Heart right ventricle (tissue), 16 donors: ENCODE data around the gene RIMBP2. TPM values are rescaled to one million over a fixed set of nuclear protein-coding genes. Genes with fewer than 3 reads are reported as not detected.

Experiments used
- ATAC-seq, 8 donors: fragments of 200-7000 bp; cut with Tn5 transposase; one replicate each; pipeline ENCODE4 v1.9.1; 2020; ENCODE audit warnings: mild to moderate bottlenecking in 8 of 8, moderate library complexity in 8 of 8, moderate number of reproducible peaks in 1 of 8
- DNase-seq, 2 donors: peaks; one replicate each; pipeline ENCODE4 v3.0.0-alpha.2; 2020
- H3K27ac ChIP-seq, 10 donors: fragments of 200-600 bp; sonication (generic) in 2 of 10; one replicate each; pipeline versions ENCODE4 v1.5.0 to v1.8.0; 2020 to 2022; ENCODE audit warnings: mild to moderate bottlenecking in 3 of 10
- H3K27me3 ChIP-seq, 7 donors: fragments of 200-600 bp; one replicate each; pipeline ENCODE4 v1.8.0; 2021 to 2022; ENCODE audit warnings: mild to moderate bottlenecking in 2 of 7
- H3K36me3 ChIP-seq, 9 donors: fragments of 200-600 bp; sonication (generic) in 1 of 9; one replicate each; pipeline versions ENCODE4 v1.5.0 to v1.8.0; 2020 to 2022; ENCODE audit warnings: mild to moderate bottlenecking in 2 of 9
- H3K4me1 ChIP-seq, 9 donors: fragments of 200-600 bp; sonication (generic) in 1 of 9; one replicate each; pipeline versions ENCODE4 v1.5.0 to v1.8.0; 2020 to 2022; ENCODE audit warnings: mild to moderate bottlenecking in 4 of 9
- H3K4me3 ChIP-seq, 10 donors: fragments of 200-600 bp; sonication (generic) in 2 of 10; one replicate each; pipeline versions ENCODE4 v1.5.0 to v1.8.0; 2020 to 2022; ENCODE audit warnings: mild to moderate bottlenecking in 7 of 10, moderate library complexity in 2 of 10
- H3K9me3 ChIP-seq, 11 donors: fragments of 200-600 bp in 10 of 11; sonication (generic) in 2 of 11; one replicate each; pipeline versions ENCODE4 v1.5.0 to v1.8.0; 2013 to 2022; ENCODE audit warnings: mild to moderate bottlenecking in 2 of 11, control low read depth in 1 of 11, moderate library complexity in 1 of 11
- WGBS, 2 donors: extraction: QIAGEN DNeasy Blood & Tissue Kit; methylation state at CpG; one replicate each; pipeline ENCODE4 v1.1.7; 2013; ENCODE audit warnings: inconsistent platforms in 1 of 2; 5-methylcytosine and 5-hydroxymethylcytosine counted together
- intact Hi-C, 10 donors: fragments of 100-400 bp; cut with DNase I; formaldehyde crosslinking; loops; one replicate each; pipeline versions ENCODE4 v1.11.1 to v1.14.2; 2022
- polyA plus RNA-seq, 2 donors: library from polyadenylated mRNA; stranded (reverse); fragments of 200-250 nt; gene quantifications; one replicate each; pipeline ENCODE4 v1.2.3, GENCODE V29; 2013
- total RNA-seq, 10 donors: library from RNA; stranded (reverse); fragmentation: NEBNext Ultra II Directional in 3 of 10; extraction: Animal tissue kit (Norgen Biotek cat#: 25700) in 3 of 10; gene quantifications; one replicate each; pipeline versions ENCODE4 v1.2.1 to v1.2.4, GENCODE V29; 2021 to 2023
- TF ChIP-seq, protein P1 (sequence below), 9 donors: fragments of 200-600 bp; sonication (generic) in 2 of 9; IDR thresholded peaks; one replicate each; pipeline versions ENCODE4 v1.5.0 to v1.8.0; 2021 to 2022; ENCODE audit warnings: antibody characterized with exemption in 9 of 9, mild to moderate bottlenecking in 5 of 9, moderate library complexity in 1 of 9
- donor health status: Arrhythmogenic right ventricular cardiomyopathy.
- donor health status: ischemic (EF 13 %, LVEDD 7.1; RV severe dilation, severe dysfunction).
- donor health status: healthy with polysubstance abuse.
- donor health status: DM: no; HTN: yes; CAD: no.
- donor health status: DM: no; HTN: no; CAD: no.
- donor health status: ischemic (EF 25% LVEDD 6.9; RV normal size, moderate dysfunction).
- donor health status: ischemic (EF 25% LVEDD 5.7; RV mildly dilated, moderate dysfunction).
- donor health status: healthy.
- donor health status: DM: yes; HTN: yes; CAD: no.
- donor health status: Ischemic cardiomyopathy.
- donor health status: ischemic (EF 35%, LVEDD 5.7; RV mildly dilated, moderate dysfunction).
- donor health status: nonischemic (EF 11% LVEDD 7.7; RV severe dilation, severe dysfunction).
- donor health status: DM: yes; HTN: yes; CAD: no.
- donor health status: PGD.
- donor health status: ischemic (EF 29% LVEDD 5.4; RV normal size, mild dysfunction).
- donor health status: nonischemic (EF 23%, LVEDD 6.1; RV moderate dilation, normal function).

RIMBP2 gene
- total and polyA plus RNA-seq, 12 donors = 0.01 to 0.17 (median 0.05) TPM; not detected in 9

DNA sequence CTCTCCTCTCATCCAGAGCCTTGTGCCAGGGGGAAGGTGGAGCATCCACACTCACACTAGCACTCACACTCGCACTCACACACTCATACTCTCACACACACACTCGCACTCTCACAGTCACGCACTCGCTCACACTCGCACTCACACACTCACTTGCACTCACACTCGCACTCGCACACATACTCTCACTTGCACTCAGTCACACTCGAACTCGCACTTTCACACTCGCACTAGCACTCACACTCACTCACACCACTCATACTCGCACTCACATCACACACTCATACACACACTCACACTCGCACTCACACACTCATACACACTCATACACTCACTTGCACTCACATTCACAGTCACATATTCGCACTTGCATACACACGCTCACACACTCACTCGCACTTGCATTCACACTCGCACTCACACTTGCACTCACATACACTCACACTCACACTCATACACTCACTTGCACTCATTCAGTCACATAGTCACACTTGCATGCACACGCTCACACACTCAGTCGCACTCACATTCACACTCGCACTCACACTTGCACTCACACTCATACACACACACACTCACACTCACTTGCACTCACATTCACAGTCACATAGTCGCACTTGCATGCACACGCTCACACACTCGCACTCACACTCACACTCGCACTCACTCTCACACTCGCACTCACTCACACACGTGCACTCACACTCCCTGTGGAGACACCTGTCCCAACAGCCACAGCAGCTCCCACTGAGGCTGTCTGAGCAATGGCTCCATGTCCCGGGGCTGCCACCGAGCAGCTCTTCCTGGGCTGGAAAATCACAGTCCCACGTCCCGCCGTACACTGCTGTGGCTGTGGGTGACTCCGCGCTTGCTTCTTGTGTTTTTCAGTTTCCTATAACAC is 12.3 kb upstream of the RIMBP2 start:
- no peak overlapping the region for H3K27ac ChIP-seq
- H3K4me1 ChIP-seq = no peaks in the 10 kb centered on the region
- 90 to 92% methylated on average over 32 of the region's 32 CpGs for WGBS, 2 donors
- TF ChIP-seq, protein P1, sequence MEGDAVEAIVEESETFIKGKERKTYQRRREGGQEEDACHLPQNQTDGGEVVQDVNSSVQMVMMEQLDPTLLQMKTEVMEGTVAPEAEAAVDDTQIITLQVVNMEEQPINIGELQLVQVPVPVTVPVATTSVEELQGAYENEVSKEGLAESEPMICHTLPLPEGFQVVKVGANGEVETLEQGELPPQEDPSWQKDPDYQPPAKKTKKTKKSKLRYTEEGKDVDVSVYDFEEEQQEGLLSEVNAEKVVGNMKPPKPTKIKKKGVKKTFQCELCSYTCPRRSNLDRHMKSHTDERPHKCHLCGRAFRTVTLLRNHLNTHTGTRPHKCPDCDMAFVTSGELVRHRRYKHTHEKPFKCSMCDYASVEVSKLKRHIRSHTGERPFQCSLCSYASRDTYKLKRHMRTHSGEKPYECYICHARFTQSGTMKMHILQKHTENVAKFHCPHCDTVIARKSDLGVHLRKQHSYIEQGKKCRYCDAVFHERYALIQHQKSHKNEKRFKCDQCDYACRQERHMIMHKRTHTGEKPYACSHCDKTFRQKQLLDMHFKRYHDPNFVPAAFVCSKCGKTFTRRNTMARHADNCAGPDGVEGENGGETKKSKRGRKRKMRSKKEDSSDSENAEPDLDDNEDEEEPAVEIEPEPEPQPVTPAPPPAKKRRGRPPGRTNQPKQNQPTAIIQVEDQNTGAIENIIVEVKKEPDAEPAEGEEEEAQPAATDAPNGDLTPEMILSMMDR (IDR thresholded peaks at IDR 0.05) = no peak
- no peak overlapping the region for H3K4me3 ChIP-seq
- H3K9me3 ChIP-seq = peaks cover 0 to 42% (median 7%) of the 10 kb centered on the region in 11 donors
- ATAC-seq (no peak), DNase-seq (no peak)
- H3K27me3 ChIP-seq = peaks cover 0 to 33% (median 19%) of the 10 kb centered on the region in 7 donors
- intact Hi-C loops = no loop called here
- H3K36me3 ChIP-seq = no peaks in the 10 kb centered on the region

DNA sequence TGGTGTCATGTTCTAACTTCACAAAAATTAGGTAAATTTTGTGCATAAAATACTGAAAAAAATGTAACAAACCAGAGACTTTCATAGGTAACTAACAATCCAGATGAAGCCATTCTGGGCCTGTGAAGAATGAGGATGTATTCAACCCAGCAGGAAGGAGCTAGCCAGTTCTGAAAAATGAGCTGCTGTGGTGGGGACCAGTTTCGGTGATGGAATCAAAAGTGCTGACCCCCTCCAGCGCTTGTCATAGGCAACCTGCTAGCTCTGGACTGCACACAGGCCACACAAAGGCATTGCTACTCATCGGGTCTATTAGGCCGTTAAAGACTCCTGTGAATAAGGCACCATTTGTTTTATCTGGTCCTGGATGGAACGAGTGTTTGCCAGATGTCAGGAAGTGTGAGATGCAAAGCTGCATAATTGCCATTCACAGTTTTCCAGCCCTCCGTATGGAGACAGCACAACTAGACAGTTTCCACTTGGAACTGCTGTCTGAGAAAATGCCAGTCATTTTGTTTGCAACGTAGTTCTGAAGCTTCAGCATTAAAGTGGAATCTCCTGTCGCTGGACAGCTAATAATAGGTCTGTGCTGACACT is 3.3 kb upstream of the RIMBP2 start:
- TF ChIP-seq, protein P1 (IDR thresholded peaks at IDR 0.05) = no peak
- no peak for DNase-seq
- Histone ChIP-seq H3K27me3 (peaks cover 8 to 52% (median 45%) of the 10 kb centered on the region in 7 donors), H3K4me3 (no peak overlapping the region), H3K9me3 (peaks cover 0 to 36% (median 9%) of the 10 kb centered on the region in 11 donors), H3K36me3 (no peaks in the 10 kb centered on the region), H3K4me1 (peaks cover 0 to 22% (median 10%) of the 10 kb centered on the region in 9 donors), H3K27ac (no peak overlapping the region)
- ATAC-seq = no peak
- 20 to 26% methylated on average over 8 of the region's 8 CpGs for WGBS, 2 donors
- intact Hi-C loops = no loop called here

DNA sequence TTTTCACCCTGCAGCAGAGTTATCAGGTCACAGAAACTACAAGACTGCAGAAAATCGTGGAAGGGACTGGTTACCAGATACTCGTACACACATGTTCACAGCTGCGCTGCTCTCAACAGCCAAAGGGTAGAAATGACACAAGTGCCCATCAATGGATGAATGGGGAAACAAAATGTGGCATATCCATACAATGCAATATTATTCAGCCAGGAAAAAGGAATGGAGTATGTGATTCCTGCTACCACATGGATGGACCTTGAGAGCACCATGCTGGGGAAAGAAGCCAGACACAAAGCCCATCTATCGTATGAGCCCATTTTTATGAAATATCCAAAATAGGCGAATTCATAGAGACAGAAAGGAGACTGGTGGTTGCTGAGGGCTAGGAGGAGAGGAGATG is 1.7 kb upstream of the RIMBP2 start:
- Histone ChIP-seq H3K9me3 (peaks cover 0 to 23% (median 8%) of the 10 kb centered on the region in 11 donors), H3K36me3 (no peaks in the 10 kb centered on the region), H3K4me3 (no peak overlapping the region), H3K27ac (no peak overlapping the region), H3K27me3 (peaks cover 8 to 67% (median 59%) of the 10 kb centered on the region in 7 donors), H3K4me1 (peaks cover 0 to 31% (median 14%) of the 10 kb centered on the region in 9 donors)
- intact Hi-C loops = no loop called here
- no peak for ATAC-seq
- no peak for DNase-seq
- TF ChIP-seq, protein P1 (IDR thresholded peaks at IDR 0.05) = no peak
- WGBS, 2 donors = 93 to 94% methylated on average over 5 of the region's 5 CpGs

DNA sequence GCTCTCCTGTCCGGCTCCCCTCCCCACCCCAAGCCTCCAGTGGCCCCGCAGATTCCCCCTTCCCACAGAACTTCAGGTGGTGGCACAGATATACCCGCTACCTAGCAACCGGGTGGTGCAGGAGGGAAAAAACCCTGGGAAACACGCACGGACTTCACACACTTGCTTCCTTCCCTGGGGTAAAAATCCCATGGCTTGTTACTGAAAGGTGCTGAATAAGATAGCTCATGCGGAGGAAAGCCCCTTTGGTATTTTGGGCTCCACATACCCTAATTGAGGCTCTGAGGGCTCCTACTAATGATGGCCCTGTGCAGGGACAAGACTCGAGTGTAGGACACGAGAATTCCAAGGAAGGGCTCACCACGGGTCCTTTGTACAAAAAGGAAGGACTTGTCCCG is 869 bp upstream of the RIMBP2 start:
- Histone ChIP-seq H3K27ac (no peak overlapping the region), H3K9me3 (peaks cover 0 to 15% (median 5%) of the 10 kb centered on the region in 11 donors), H3K27me3 (peaks cover 8 to 72% (median 64%) of the 10 kb centered on the region in 7 donors), H3K4me3 (no peak overlapping the region), H3K36me3 (no peaks in the 10 kb centered on the region), H3K4me1 (peaks cover 0 to 31% (median 14%) of the 10 kb centered on the region in 9 donors)
- DNase-seq = no peak
- intact Hi-C loops = no loop called here
- WGBS, 2 donors = 10% methylated on average over 11 of the region's 11 CpGs
- TF ChIP-seq, protein P1 (IDR thresholded peaks at IDR 0.05) = no peak
- no peak for ATAC-seq
